Renal pelvis (tissue), 4 donors: Measurements from ENCODE around the gene DAP. TPM values are rescaled to one million over a fixed set of nuclear protein-coding genes. Genes with fewer than 3 reads are reported as not detected.
"Not testable (repeated sequence)": the region's sequence is repeated elsewhere in the genome, so short reads cannot be mapped to it uniquely, and the experiment has no call there.

Experiments used
- DNase-seq: peaks from one replicate; pipeline ENCODE4 v3.0.0-alpha.2; 2013
- polyA plus RNA-seq, 3 donors: library from polyadenylated mRNA; unstranded; fragments of 120-200 nt; gene quantifications; one replicate each; pipeline ENCODE4 v1.2.1, GENCODE V29; 2013; ENCODE audit not compliant: insufficient read length in 3 of 3

Gene DAP
- polyA plus RNA-seq, 3 donors, result 112 to 123 (median 115) TPM

GRCh38 chr5:10635257-10635866 lies 125.7 kb downstream of the DAP start:
- peak; percentile 48 for DNase-seq

GRCh38 chr5:10634562-10634961 lies 126.5 kb downstream of the DAP start:
- no peak for DNase-seq

GRCh38 chr5:10634050-10634449 lies 127.0 kb downstream of the DAP start:
- DNase-seq, result no peak

DNA sequence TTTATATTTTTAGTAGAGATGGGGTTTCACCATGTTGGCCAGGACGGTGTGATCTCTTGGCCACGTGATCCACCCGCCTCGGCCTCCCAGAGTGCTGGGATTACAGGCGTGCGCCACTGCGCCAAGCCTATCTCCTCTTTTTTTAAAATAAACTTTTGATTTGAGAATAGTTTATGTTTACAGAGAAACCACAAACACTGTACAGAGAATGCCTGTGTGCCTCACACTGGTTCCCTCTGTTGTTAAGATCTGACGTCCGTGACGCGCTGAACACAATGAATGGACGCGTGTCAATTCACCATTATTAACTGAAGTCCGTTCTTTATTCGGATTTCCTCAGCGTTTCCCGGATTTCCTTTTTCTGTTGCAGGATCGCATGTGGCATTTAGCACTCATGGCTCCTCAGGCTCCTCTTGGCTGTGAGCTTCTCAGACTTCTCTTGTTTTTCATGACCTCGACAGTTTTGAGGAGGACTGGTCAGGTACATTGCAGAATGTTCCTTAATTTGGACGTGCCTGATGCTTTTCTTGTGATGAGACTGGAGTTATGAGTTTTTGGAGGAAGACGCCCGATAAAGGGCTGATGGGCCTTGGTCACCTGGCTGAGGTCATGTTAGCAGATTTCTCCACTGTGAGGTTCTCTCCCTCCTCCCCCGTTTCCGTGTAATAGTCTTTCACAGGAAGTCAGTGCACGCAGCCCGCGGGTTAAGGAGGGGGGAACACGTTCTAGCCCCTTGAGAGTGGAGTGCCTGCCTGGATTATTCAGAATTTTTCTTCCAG lies 127.6 kb downstream of the DAP start:
- no peak for DNase-seq

DNA sequence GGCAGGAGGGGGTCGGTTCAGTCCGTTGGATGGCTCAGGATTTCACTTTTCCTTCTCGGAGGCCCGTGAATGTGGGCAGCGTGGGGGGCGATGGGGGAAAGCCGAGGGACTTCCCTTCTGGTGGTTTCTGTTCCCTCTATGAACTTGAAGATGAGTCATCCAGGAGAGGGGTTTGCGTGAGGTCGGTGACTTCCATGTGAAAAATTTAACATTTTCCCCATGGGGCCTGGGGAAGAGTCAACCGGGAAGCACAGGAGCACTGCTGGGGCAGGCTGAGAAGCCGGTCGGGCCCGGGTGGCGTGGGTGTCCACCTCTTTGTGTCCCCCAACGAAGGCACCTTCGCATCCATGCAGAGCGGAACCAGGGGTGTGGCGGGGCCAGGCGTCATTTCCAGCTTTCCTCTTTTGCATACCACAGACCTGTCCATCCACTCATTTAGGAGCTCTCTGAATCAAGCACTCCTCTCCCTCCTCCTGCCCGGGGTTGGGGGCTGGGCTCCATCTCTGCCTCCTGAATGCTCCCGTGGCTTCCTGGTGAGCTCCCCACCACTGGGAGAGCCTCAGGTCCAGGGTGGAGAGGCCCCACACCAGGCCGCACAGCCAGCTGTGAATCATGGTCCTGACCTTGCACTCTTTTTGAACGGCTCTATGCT lies 128.8 kb downstream of the DAP start:
- no peak for DNase-seq

- no peak for DNase-seq
These were observed 129.6 kb downstream of the DAP start for GRCh38 chr5:10631316-10631996.

DNA sequence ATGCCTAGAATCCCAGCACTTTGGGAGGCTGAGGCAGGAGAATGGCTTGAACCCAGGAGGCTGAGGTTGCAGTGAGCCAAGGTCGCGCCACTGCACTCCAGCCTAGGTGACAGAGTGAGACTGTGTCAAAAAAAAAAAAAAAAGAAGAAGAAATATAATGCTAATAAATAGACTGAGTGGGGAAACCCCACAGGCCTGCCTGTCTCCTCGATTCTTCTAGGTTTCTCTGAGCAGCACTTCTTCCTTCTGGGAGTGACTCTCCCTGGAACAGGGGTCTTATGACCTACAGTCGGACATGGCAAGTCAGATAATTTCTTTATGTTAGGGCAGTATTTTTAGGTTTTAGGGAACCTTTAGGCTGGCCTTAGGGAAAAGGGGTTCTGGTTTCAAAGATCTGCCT lies 130.3 kb downstream of the DAP start:
- not testable (repeated sequence) for DNase-seq

- DNase-seq, result no peak
These were observed 130.9 kb downstream of the DAP start for GRCh38 chr5:10630126-10630525.

- no peak for DNase-seq
These were observed 131.4 kb downstream of the DAP start for GRCh38 chr5:10629682-10630081.

Other genes with a start within 250 kb of the DAP start
- gene ANKRD33B, start 197.2 kb downstream of the DAP start, polyA plus RNA-seq, result 1 to 10 TPM; 1.6 to 2.1 (median 1.7) TPM